Naive thymus-derived CD8-positive, alpha-beta T cell (primary cell): ENCODE results near the gene RTN4RL1. TPM values are rescaled to one million over a fixed set of nuclear protein-coding genes. Genes with fewer than 3 reads are reported as not detected.

Experiments
- ATAC-seq, 2 donors: fragments of 150-1000 bp; cut with Tn5 transposase in 1 of 2; sonication (Bioruptor Pico), chemical (Tn5 transposase) in 1 of 2; 1 replicate in 1 of 2; 2 replicates in 1 of 2; pipeline ENCODE4 v1.10.0; 2021; ENCODE audit warnings: mild to moderate bottlenecking in 2 of 2, moderate library complexity in 2 of 2
- POLR2A ChIA-PET: fragments of 350-600 bp; sonication (Branson Sonifier 250); formaldehyde crosslinking; loops from one replicate; lab custom pipeline; 2021; ENCODE audit warnings: antibody characterized with exemption; lab: Charles Lee
- DNase-seq, 10 donors: peaks; one replicate each; pipeline versions ENCODE4 v3.0.0 to v3.0.0-alpha.2; 2020 to 2022
- H3K27ac Mint-ChIP-seq, 10 donors: one replicate each; pipeline ENCODE4 v1.8.0; 2020 to 2022; ENCODE audit warnings: mild to moderate bottlenecking in 10 of 10, mixed read lengths in 10 of 10, moderate library complexity in 4 of 10, inconsistent platforms in 1 of 10
- H3K27me3 Mint-ChIP-seq, 5 donors: one replicate each; pipeline ENCODE4 v1.8.0; 2021 to 2022; ENCODE audit warnings: mixed read lengths in 5 of 5
- H3K36me3 Mint-ChIP-seq, 3 donors: one replicate each; pipeline ENCODE4 v1.8.0; 2020 to 2022; ENCODE audit warnings: mixed read lengths in 3 of 3, mild to moderate bottlenecking in 2 of 3, inconsistent platforms in 1 of 3
- H3K4me1 Mint-ChIP-seq, 4 donors: one replicate each; pipeline ENCODE4 v1.8.0; 2021 to 2022; ENCODE audit warnings: mixed read lengths in 4 of 4
- H3K4me3 Mint-ChIP-seq, 10 donors: one replicate each; pipeline ENCODE4 v1.8.0; 2020 to 2022; ENCODE audit warnings: mild to moderate bottlenecking in 10 of 10, mixed read lengths in 10 of 10, moderate library complexity in 6 of 10, inconsistent platforms in 1 of 10
- H3K9me3 Mint-ChIP-seq, 9 donors: one replicate each; pipeline ENCODE4 v1.8.0; 2020 to 2022; ENCODE audit warnings: mixed read lengths in 9 of 9, mild to moderate bottlenecking in 3 of 9, inconsistent platforms in 1 of 9, moderate library complexity in 1 of 9
- polyA plus RNA-seq, 3 donors: library from polyadenylated mRNA; unstranded; fragments of 300-500 nt; fragmentation: Illumina TruSeq; gene quantifications; one replicate each; pipeline ENCODE4 v1.2.3, GENCODE V29; 2021
- total RNA-seq, 8 experiments: library from RNA in 2 of 8; stranded (reverse) in 2 of 8; gene quantifications; one replicate each; pipeline ENCODE4 v1.2.3 and lab custom pipeline; 2021 to 2026

RTN4RL1 gene
- total and polyA plus RNA-seq, 5 experiments from 2014 or later = 0.25 to 0.57 (median 0.41) TPM

GRCh38 chr17:2004435-2004952, 20.6 kb downstream of the RTN4RL1 start:
- POLR2A ChIA-PET = interaction anchor here (0.6 kb wide), 1 partner anchor 16 kb away, joined by 3 read pairs; no protein-coding TSS in a partner anchor
- Mint-ChIP-seq H3K4me3 (no peak overlapping the region), H3K36me3 (peaks cover 0 to under 1% (median 0%) of the 10 kb centered on the region in 3 donors), H3K9me3 (peaks cover 0 to 1% (median 0%) of the 10 kb centered on the region in 9 donors), H3K4me1 (peaks cover 0 to 2% (median under 1%) of the 10 kb centered on the region in 4 donors), H3K27me3 (peaks cover under 1 to 11% (median 9%) of the 10 kb centered on the region in 5 donors), H3K27ac (no peak overlapping the region)
- no peak for ATAC-seq
- no peak for DNase-seq

- POLR2A ChIA-PET = no interaction called here
- Mint-ChIP-seq H3K4me1 (peaks cover 0 to 6% (median 3%) of the 10 kb centered on the region in 4 donors), H3K4me3 (no peak overlapping the region), H3K36me3 (peaks cover 0 to 4% (median 0%) of the 10 kb centered on the region in 3 donors), H3K9me3 (peaks cover 0 to 1% (median 0%) of the 10 kb centered on the region in 9 donors), H3K27ac (peak overlapping the region in 1 of 10 donors; percentile 63), H3K27me3 (peaks cover 3 to 19% (median 15%) of the 10 kb centered on the region in 5 donors)
- DNase-seq = no peak
- ATAC-seq = no peak
Observed at GRCh38 chr17:2003525-2003924, 21.6 kb downstream of the RTN4RL1 start.

DNA sequence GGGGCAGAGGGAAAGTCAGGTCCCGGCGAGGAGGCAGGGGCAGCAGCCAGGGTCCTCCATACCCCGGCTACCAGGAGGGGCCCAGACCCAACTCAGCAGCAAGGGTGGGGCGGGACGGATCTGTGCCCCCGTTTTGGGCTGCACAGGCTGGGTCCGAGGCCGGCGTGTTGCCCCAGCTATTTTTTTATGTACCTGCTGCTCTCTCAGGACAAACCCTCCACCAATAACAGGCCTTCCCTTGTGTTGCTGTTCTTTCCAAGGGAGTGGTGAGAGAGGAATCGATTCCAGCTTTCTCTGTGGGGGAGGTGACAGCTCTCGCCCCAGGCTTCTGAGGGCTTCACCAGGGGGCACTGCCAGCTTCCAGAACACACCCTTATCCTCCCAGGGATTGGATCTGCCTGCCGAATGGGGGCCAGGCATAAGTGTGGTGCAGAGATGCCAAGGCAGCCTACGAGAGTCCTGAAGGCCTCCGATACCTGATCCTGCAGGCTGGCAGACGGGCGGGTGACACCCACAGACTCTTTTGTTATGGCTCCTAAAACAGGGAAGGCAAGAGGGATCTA, 22.3 kb downstream of the RTN4RL1 start:
- Mint-ChIP-seq H3K4me3 (no peak overlapping the region), H3K27me3 (peaks cover 3 to 19% (median 15%) of the 10 kb centered on the region in 5 donors), H3K36me3 (peaks cover 0 to 4% (median 0%) of the 10 kb centered on the region in 3 donors), H3K4me1 (peaks cover 0 to 6% (median 3%) of the 10 kb centered on the region in 4 donors), H3K9me3 (peaks cover 0 to 1% (median 0%) of the 10 kb centered on the region in 9 donors), H3K27ac (peak overlapping the region in 1 of 10 donors; percentile 54)
- POLR2A ChIA-PET = no interaction called here
- DNase-seq (no peak), ATAC-seq (no peak)

DNA sequence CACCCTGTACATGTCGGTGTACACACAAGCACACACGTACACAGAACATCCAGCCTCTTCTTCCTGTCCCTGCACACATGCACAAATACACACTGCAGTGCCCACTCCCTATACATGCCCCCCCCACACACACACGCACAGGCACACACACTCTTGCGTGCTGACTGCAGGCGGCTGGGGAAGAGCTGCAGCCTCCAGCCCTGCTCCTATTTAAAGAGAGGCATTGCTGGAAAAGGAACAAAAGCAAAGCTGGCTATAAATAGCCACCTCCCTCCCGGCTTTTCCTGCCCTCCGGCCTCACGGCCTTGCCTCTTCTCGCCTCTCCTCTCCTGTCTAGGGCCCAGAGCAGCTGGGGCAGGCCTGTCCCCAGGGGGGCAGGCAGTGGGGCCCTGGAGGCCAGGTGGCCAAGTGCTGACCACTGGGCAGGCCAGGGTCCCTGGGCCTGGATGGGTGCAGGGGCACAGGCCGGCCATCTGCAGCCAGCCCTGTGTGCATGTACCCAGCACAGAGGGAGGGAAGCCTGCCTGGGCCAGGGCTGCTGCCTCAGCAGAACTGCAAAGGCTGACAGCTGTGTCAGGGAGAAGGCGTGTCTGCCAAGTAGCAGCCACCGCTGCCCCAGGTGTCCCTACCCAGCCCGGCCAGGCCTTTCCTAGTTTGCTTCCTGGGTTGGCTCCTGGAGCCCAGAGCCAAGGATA, 25.4 kb downstream of the RTN4RL1 start:
- H3K36me3 Mint-ChIP-seq = peaks cover 0 to 7% (median 5%) of the 10 kb centered on the region in 3 donors
- no peak overlapping the region for H3K27ac Mint-ChIP-seq
- peaks cover 0 to 7% (median 3%) of the 10 kb centered on the region in 4 donors for H3K4me1 Mint-ChIP-seq
- ATAC-seq (no peak), DNase-seq (no peak)
- POLR2A ChIA-PET = no interaction called here
- H3K27me3 Mint-ChIP-seq = peaks cover 12 to 41% (median 25%) of the 10 kb centered on the region in 5 donors
- H3K4me3 Mint-ChIP-seq = peak overlapping the region in 9 of 10 donors; percentile 31 to 84 (median 66)
- peaks cover 0 to 1% (median 0%) of the 10 kb centered on the region in 9 donors for H3K9me3 Mint-ChIP-seq

DNA sequence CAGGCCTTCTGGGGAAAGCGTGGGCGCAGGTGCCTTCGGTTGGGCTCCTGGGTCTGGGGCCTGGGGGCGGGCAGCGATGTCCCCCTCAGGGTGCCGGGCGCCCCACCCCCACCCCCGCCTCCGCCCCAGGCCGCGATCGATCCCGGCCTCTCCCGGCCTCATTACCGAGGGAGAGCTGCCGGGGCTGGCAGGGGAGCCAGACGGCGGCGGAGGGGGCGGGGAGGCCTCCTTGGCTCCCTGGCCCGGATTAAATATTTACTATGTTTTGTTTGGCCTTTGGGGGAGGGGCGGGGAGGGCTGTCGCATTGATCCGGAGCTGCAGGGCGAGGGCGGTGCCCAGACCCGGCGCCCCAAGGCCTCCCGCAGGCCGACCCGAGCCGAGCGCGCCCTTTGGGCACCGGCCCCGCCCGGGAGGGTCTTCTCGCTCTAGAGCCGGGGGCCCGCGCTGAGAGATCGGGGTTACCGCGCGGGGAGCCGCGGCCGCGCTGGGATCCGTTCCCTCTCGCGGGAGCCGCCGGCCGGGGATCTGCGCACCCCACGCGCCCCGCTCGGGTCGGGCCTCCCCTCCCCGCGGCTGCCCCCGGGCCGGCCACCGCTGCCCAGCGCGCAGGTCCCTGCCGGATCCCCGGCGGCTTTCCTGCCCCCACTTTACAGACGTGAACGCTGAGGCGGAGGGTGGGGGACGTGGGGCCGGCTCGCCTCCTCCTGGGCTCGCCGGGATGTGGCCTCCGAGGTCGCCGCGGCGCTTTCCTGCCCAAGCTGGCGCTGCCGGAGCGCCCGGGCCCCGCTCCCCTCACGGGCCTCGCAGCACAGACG, 27.0 kb downstream of the RTN4RL1 start:
- peaks cover 0 to 7% (median 5%) of the 10 kb centered on the region in 3 donors for H3K36me3 Mint-ChIP-seq
- DNase-seq (no peak), ATAC-seq (peak; percentile 41 to 55)
- H3K9me3 Mint-ChIP-seq = peaks cover 0 to under 1% (median 0%) of the 10 kb centered on the region in 9 donors
- POLR2A ChIA-PET = no interaction called here
- no peak overlapping the region for H3K27ac Mint-ChIP-seq
- H3K27me3 Mint-ChIP-seq = peaks cover 12 to 41% (median 28%) of the 10 kb centered on the region in 5 donors
- peaks cover 0 to 7% (median 3%) of the 10 kb centered on the region in 4 donors for H3K4me1 Mint-ChIP-seq
- H3K4me3 Mint-ChIP-seq = no peak overlapping the region

DNA sequence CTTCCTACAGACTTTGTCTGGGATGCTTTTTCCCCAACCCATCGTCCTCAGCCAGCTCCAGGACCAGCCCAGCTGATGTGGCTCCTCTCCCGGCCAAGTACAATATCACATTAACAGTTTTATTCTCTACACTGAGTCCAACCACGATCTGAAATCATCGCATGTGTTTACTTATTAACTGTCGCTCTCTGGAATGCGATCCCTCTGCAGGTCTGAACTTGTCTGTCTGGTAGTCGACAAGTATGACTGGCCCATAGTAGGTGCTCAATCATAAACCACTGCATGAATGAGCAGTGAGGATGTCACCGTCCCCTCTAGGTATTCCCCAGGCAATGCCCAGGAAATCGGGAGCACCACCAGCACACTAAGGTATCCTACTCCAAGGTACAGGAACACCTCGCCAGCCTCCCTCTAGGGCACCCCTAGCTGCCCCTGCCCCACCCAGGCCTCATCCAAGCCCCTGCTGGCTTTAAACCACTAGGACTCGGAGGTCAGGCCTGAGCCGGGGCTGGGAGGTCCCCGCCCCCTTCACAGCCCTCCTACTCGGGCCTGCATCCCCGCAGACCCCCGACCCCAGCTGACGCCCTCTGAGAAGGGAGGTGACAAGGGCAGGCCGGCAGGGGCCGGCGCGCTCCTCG, 27.7 kb downstream of the RTN4RL1 start:
- Mint-ChIP-seq H3K4me1 (peaks cover 0 to 7% (median 3%) of the 10 kb centered on the region in 4 donors), H3K27ac (no peak overlapping the region), H3K4me3 (peak overlapping the region in 3 of 10 donors; percentile 18 to 45 (median 41)), H3K9me3 (no peaks in the 10 kb centered on the region), H3K36me3 (peaks cover 0 to 7% (median 5%) of the 10 kb centered on the region in 3 donors), H3K27me3 (peaks cover 12 to 41% (median 28%) of the 10 kb centered on the region in 5 donors)
- ATAC-seq (no peak), DNase-seq (no peak)
- POLR2A ChIA-PET = no interaction called here

- ATAC-seq = no peak
- no peak overlapping the region for H3K27ac Mint-ChIP-seq
Observed at GRCh38 chr17:1996800-1997288, 28.3 kb downstream of the RTN4RL1 start.

GRCh38 chr17:1995907-1996799, 29.0 kb downstream of the RTN4RL1 start:
- POLR2A ChIA-PET = interaction anchor here (0.6 kb wide), 1 partner anchor 318 kb away, joined by 3 read pairs; no protein-coding TSS in a partner anchor
- Mint-ChIP-seq H3K27ac (no peak overlapping the region), H3K36me3 (peaks cover 0 to 7% (median 5%) of the 10 kb centered on the region in 3 donors), H3K9me3 (no peaks in the 10 kb centered on the region), H3K27me3 (peaks cover 12 to 41% (median 28%) of the 10 kb centered on the region in 5 donors), H3K4me1 (peaks cover 0 to 7% (median 3%) of the 10 kb centered on the region in 4 donors), H3K4me3 (no peak overlapping the region)
- ATAC-seq = no peak
- DNase-seq = no peak

More at GRCh38 chr17:1996800-1997288, 28.3 kb downstream of the RTN4RL1 start:
- Mint-ChIP-seq H3K27me3 (peaks cover 12 to 41% (median 28%) of the 10 kb centered on the region in 5 donors), H3K36me3 (peaks cover 0 to 7% (median 5%) of the 10 kb centered on the region in 3 donors), H3K9me3 (no peaks in the 10 kb centered on the region), H3K4me1 (peaks cover 0 to 7% (median 3%) of the 10 kb centered on the region in 4 donors), H3K4me3 (peak overlapping the region in 1 of 10 donors; percentile 5)
- POLR2A ChIA-PET = no interaction called here
- no peak for DNase-seq

DNA sequence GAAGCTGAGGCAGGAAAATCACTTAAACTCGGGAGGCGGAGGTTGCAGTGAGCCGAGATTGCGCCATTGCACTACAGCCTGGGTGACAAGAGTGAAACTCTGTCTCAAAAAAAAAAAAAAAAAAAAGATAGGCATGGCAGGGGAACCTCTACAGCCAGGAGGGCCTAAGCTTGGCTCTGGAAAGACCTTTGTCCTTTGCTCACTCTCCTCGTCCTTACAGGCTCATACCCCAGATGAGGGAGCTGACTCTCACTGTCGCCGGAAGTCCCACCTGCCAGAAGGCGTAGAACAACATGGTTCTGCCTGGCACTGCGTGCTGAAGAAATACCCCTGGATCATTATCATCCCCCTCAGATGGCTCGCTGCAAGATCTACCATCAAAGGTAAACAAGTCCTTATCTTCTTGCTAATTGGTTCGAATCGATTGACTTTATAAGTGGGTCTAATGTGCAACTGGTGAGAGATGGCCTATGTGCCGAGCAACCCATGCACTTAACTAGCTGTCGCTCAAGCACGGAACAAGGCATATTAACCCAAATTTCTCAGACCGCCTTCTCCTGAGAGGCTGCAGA, 29.7 kb downstream of the RTN4RL1 start:
- Mint-ChIP-seq H3K27me3 (peaks cover 12 to 39% (median 26%) of the 10 kb centered on the region in 5 donors), H3K9me3 (no peaks in the 10 kb centered on the region), H3K27ac (no peak overlapping the region), H3K4me1 (peaks cover 0 to 7% (median 3%) of the 10 kb centered on the region in 4 donors), H3K36me3 (peaks cover 0 to 7% (median 5%) of the 10 kb centered on the region in 3 donors), H3K4me3 (no peak overlapping the region)
- ATAC-seq (no peak), DNase-seq (no peak)
- POLR2A ChIA-PET = interaction anchor here (0.6 kb wide), 1 partner anchor 317 kb away, joined by 3 read pairs; no protein-coding TSS in a partner anchor

DNA sequence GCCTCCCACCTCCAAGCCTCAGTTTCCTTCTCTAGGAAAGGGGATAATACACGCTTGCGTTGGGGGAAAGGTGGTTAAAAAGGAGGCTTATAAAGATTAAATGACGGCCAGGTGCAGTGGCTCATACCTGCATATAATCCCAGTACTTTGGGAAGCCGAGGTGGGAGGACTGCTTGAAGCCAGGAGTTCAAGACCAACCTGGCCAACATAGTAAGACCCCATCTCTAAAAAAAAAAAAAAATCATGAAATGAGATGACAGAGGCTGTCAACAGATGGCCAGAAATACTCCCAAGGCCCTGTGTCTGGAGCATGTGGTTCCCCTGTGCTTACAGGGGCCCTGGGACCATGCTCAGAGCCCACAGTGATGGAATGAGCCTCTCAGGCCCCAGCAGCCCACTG, 30.4 kb downstream of the RTN4RL1 start:
- DNase-seq (no peak), ATAC-seq (no peak)
- H3K9me3 Mint-ChIP-seq = no peaks in the 10 kb centered on the region
- POLR2A ChIA-PET = no interaction called here
- peaks cover 0 to 7% (median 3%) of the 10 kb centered on the region in 4 donors for H3K4me1 Mint-ChIP-seq
- H3K27ac Mint-ChIP-seq = peak overlapping the region in 1 of 10 donors; percentile 24
- H3K27me3 Mint-ChIP-seq = peaks cover 12 to 33% (median 22%) of the 10 kb centered on the region in 5 donors
- H3K36me3 Mint-ChIP-seq = peaks cover 0 to 7% (median 5%) of the 10 kb centered on the region in 3 donors
- no peak overlapping the region for H3K4me3 Mint-ChIP-seq
